ENCODE data around the gene CREB5.

DNA sequence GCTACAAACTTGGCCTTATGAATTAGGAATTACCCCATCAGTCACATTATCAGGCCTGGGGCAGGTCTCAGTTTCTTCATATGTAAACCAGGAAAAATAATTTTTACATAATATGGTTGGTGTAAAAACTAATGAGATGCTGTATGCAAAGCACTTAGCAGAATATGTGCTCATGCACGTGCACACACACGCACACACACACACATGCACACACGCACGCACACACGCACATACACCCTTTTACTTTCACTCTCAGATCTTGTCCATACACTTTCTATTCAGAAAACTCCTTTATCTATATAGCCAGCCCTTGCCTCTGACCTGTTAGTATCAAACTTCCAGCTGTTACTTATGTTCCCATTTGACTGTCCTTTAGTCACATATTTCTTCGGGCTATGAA lies 92.7 kb downstream of the CREB5 start:
- no peak for TF ChIP-seq EZH2 (IDR thresholded peaks at IDR 0.05; ENCODE audit: low read depth)
- no peak for TF ChIP-seq CTCF (conservative IDR thresholded peaks at IDR 0.05)
